Islet precursor cell (in vitro differentiated cells): Measurements from ENCODE around the gene TOR1B.
"Not testable (repeated sequence)": the region's sequence is repeated elsewhere in the genome, so short reads cannot be mapped to it uniquely, and the experiment has no call there.

Experiments
- DNase-seq: peaks from one replicate; pipeline ENCODE4 v3.0.0-alpha.2; 2018

Gene TOR1B

GRCh38 chr9:129802833-129803675 lies at the start of gene TOR1B:
TSS of gene TOR1B (plus strand) at chr9:129803184. CDS start at chr9:129803213, 29 bp downstream.
- DNase-seq: peak; percentile 97

GRCh38 chr9:129755151-129755550 lies 47.8 kb upstream of the TOR1B start:
- DNase-seq: no peak

GRCh38 chr9:129756191-129756590 lies 46.8 kb upstream of the TOR1B start:
- no peak for DNase-seq

- no peak for DNase-seq
These were observed 45.9 kb upstream of the TOR1B start for GRCh38 chr9:129757045-129757444.

GRCh38 chr9:129759319-129759718 lies 43.7 kb upstream of the TOR1B start:
- no peak for DNase-seq

GRCh38 chr9:129759804-129760502 lies 43.0 kb upstream of the TOR1B start:
- peak; percentile 64 for DNase-seq

- not testable (repeated sequence) for DNase-seq
These were observed 42.2 kb upstream of the TOR1B start for GRCh38 chr9:129760784-129761183.

- peak; percentile 60 for DNase-seq
These were observed 41.6 kb upstream of the TOR1B start for GRCh38 chr9:129761293-129761900.

GRCh38 chr9:129761901-129762369 lies 41.0 kb upstream of the TOR1B start:
- peak; percentile 81 for DNase-seq

- not testable (repeated sequence) for DNase-seq
These were observed 40.5 kb upstream of the TOR1B start for GRCh38 chr9:129762370-129762984.

- DNase-seq: no peak
These were observed 39.7 kb upstream of the TOR1B start for GRCh38 chr9:129762985-129763926.

GRCh38 chr9:129765764-129766317 lies 37.1 kb upstream of the TOR1B start:
- DNase-seq: no peak

GRCh38 chr9:129768486-129768885 lies 34.5 kb upstream of the TOR1B start:
- no peak for DNase-seq

- DNase-seq: no peak
These were observed 33.3 kb upstream of the TOR1B start for GRCh38 chr9:129769669-129770068.

GRCh38 chr9:129770741-129771140 lies 32.2 kb upstream of the TOR1B start:
- no peak for DNase-seq

- DNase-seq: no peak
These were observed 29.5 kb upstream of the TOR1B start for GRCh38 chr9:129773262-129774048.

GRCh38 chr9:129774791-129775447 lies 28.1 kb upstream of the TOR1B start:
- no peak for DNase-seq

GRCh38 chr9:129775448-129775798 lies 27.6 kb upstream of the TOR1B start:
- DNase-seq: no peak

GRCh38 chr9:129776096-129776495 lies 26.9 kb upstream of the TOR1B start:
- not testable (repeated sequence) for DNase-seq

GRCh38 chr9:129776566-129776937 lies 26.4 kb upstream of the TOR1B start:
- no peak for DNase-seq
